Stimulated activated CD4-positive, alpha-beta T cell treated with anti-CD3 and anti-CD28 coated beads, Interleukin-2, amount 100 ng/mL, for 4 hours (primary cell): ENCODE data around the gene SCEL.
"Not testable (repeated sequence)": the region's sequence is repeated elsewhere in the genome, so short reads cannot be mapped to it uniquely, and the experiment has no call there.

Experiments
- DNase-seq: peaks from one replicate; pipeline ENCODE4 v3.0.0-alpha.2; 2020; ENCODE audit warnings: low read depth

The SCEL gene

GRCh38 chr13:77662831-77663230, 127.3 kb downstream of the SCEL start:
- not testable (repeated sequence) for DNase-seq

GRCh38 chr13:77674852-77675251, 139.3 kb downstream of the SCEL start:
- no peak for DNase-seq

DNA sequence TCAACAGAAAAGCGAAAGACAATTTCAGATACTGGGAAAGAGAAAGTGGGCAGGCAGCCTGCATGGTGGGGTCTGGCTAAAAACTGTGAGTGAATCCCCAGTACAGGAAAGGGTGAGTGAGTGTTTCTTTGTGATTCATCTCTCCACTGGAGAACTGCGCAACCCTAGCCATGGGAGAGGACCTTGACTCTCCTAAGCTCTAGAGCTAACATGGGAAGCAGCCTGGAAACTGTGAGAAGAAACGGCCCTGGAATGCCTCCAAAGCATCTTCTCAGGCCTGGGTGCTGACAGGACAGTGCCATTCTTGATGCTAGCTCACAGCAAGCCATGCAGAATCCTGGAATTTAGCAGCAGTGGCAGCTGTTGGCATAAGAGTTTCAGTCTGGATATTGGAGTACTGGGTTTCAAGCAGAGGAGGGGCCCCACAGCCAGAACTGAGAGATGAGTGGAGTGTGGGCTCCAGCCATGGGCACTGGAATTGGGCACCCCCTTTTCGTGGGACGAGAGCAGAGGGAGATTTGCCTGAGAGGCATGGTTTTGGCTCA, 143.3 kb downstream of the SCEL start:
- no peak for DNase-seq

DNA sequence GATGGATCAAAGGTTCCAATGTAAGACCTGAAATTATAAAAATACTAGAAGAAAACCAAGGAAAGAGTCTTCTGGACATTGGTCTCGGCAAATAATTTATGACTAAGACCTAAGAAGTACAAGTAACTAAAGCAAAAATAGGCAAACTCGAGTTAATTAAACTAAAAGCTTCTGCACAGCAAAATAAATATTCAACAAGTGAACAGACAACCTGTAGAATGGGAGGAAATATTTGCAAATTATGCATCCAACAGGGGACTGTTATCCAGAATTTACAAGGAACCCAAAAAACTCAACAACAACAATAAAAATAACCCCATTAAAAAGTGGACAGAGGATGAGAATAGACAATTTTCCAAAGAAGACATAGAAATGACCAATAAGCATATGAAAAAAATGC, 152.3 kb downstream of the SCEL start:
- no peak for DNase-seq

GRCh38 chr13:77691871-77692270, 156.4 kb downstream of the SCEL start:
- DNase-seq: no peak

GRCh38 chr13:77692746-77693448, 157.4 kb downstream of the SCEL start:
- DNase-seq: no peak

- no peak for DNase-seq
Measured at GRCh38 chr13:77693449-77693940, 158.0 kb downstream of the SCEL start.
